ENCODE measurements around the gene AP2A1.

GRCh38 chr19:49775742-49776370 is 9.1 kb downstream of the AP2A1 start:
- TF ChIP-seq CTCF (IDR thresholded peaks at IDR 0.05) (no peak), HMGXB4 (CRISPR knock-in tag; IDR thresholded peaks at IDR 0.05; ENCODE audit: borderline replicate concordance) (no peak), EHMT2 (IDR thresholded peaks at IDR 0.05; ENCODE audit: low read depth) (no peak), HDAC2 (IDR thresholded peaks at IDR 0.05) (no peak), HOXB13 (CRISPR knock-in tag; IDR thresholded peaks at IDR 0.05; ENCODE audit: low read depth) (no peak), POLR2A (IDR thresholded peaks at IDR 0.05; ENCODE audit: low read length) (no peak), ELK1 (IDR thresholded peaks at IDR 0.05; ENCODE audit: low read depth, low read length) (no peak), RAD21 (conservative IDR thresholded peaks at IDR 0.05 in 1 of 2, IDR thresholded peaks at IDR 0.05 in 1 of 2) (no peak), MAFK (IDR thresholded peaks at IDR 0.05; ENCODE audit: partially characterized antibody) (no peak), ZNF302 (CRISPR knock-in tag; IDR thresholded peaks at IDR 0.05) (no peak)

Measured in A549 (cell line).